HG03575 (cell line): ENCODE results near the gene MAP1LC3A.

ENCODE experiments used
- ATAC-seq: cut with Tn5 transposase; IDR thresholded peaks from one replicate; pipeline ENCODE4 v1.9.1; 2021; ENCODE audit not compliant: unreplicated experiment, insufficient number of reproducible peaks, low FRiP score; ENCODE audit errors: extremely low read depth

Gene MAP1LC3A

DNA sequence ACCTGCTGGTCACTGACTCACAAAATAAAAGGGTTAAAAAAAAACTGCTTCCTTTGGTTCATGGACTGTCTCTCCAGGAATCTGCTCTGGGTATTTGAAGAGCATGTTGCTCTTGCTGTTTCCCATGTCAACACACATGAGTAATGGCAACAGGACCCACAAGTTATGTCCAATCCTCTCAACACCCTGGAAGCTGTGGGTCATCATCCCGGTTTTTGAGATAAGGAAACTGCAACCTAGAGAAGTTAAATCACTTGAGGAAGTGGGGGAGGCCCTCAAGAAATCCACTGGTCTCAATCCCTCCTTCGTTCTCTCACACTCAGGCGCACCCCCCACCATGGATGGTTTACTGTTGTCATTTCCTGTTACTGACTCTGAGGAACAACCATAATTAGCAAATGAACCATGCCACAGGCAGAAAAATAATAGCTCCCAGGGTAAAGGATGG lies 12.4 kb downstream of the MAP1LC3A start:
- no peak for ATAC-seq

DNA sequence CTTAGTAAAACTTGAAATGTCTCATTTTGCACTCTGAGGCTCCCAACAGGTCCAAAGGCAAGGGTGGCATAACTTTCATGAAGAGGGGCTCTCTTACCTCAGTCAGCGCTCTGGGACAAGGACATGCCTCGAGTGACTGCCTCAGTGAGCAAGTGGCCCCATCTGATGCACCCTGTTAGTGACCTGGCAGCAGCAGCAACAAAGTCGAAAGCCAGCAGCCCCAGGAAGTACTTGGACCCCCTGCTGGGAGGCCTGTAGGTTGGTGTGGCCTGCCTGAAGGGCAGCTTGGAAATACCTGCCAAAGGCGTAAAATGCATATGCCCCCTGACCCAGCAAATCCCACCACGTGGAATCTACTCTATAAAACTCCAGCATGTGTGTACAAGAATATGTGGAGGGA lies 13.2 kb downstream of the MAP1LC3A start:
- no peak for ATAC-seq

DNA sequence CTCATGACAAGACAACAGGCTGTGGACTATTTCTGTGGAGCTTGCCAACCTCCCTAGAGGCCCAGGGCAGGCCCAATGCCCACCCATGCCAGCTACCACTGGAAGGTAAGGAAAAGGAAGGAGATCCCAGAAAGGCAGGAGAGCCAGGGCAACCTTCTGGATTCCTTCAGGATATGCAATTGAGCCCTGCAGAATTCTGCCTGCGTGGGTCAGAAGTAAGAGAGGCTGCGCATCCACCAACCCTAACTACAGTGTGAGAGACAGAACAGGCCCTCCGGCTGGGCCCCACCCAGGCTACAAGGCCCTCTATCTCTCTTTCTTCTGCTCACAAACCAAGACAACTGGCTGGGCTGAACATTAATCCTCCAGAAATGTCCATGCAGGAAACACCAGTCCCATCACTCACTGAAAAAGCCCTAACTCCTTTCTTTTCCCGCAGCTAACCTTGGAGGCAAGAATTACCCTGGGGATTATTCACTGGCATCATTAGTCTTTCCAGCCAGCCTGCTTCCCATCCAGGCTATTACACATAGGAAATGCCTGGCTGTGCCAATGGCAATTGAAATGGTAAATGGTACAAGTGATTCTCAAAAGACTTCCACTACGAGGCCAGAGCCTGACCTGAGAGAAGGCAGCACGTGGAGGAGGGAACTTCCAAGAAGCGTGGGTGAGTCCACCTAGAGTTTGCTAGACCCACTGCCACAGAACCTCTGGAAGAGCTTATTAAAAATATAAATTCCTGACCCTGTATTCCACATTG lies 15.2 kb downstream of the MAP1LC3A start:
- ATAC-seq: no peak

DNA sequence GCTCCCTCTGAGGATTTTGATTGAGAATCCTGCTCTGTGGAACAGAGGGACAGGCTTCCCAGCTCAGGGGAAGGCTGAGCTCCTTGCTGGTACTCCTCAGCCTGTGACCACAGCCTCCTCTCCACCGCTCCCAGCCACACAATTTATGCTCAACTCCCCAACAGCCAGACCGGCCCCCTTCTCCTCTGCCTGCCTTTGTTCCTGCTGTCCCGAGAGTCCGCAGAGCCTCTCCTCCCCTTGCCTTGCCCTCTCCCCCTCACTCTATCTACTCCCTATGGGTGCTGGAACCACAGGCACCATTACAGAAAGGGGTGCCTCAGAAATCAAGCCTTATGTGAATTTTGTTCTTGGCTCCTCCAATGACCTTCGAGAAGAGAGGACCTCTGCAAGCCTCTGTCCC lies 15.9 kb downstream of the MAP1LC3A start:
- no peak for ATAC-seq

DNA sequence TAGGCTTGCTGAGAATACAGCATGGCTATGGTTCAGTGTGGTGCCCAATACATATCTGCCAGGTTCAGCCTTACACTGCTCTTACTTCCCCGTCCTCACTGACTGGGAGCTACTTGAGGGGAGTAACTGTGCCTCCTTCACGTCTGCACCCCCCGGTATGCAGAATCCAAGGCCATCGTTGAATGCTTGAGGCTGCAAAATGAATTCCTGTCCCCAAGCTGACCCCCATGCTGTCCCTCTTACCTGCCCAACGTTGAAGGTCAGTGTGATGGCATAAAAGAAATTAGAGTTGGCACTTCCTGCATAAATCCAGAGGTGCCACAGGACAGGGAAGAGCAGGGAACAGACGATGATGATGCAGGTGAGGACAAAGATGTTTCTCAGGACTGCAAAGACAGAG lies 16.3 kb downstream of the MAP1LC3A start:
- no peak for ATAC-seq

DNA sequence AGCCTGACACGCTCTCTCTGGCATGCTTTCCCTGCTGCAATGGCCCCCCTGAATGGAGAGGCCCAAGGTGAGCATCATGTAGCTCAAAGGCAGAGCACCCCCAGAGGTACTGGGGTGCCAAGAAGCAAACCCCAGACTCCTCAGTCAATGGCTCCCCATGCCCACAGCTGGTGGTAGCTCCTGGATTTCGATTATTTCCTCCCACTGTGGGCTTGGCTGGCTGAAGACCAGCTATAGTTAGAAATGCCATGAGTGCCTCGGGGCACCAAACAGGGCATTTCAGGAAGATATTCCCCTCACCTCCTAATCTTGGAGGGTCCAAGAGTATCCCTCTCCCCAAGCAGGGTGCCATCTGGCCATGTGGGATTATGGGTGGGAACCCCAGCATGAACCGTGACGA lies 16.8 kb downstream of the MAP1LC3A start:
- ATAC-seq: no peak

DNA sequence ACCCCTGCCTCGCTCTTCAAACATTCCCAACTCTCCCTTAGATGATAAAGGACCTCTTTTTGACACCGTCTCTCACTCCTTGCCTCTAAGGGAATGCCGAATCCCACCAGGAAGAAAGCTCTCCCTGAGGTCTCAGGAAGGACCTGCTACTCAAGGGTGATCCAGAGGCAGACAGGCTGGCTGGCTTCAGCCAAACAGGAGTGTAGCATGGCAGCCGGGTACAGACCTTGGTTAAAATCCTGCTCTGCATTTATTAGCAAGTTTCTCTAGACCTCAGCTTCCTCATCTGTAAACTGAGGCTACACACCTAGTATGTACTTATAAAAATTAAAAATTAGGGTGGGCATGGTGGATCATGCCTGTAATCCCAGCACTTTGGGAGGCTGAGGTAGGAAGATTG lies 17.2 kb downstream of the MAP1LC3A start:
- no peak for ATAC-seq

DNA sequence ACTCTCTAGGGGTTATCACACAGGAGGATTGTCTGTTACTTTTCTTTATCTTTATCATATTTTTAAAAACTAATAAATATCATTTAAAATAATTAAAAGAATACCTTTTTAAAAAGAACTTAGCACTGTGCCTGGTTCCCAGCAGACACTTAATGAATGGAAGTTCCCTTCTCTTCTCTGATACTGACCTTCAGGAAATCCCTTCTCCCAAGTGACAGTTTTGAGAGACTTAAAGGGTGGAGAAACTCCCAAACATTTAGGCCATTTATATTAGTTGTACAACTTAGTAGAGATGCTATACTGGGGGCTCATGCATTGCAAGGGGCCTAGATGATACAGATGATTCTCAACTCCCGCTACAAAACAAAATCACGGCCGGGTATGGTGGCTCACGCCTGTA lies 18.5 kb downstream of the MAP1LC3A start:
- no peak for ATAC-seq

DNA sequence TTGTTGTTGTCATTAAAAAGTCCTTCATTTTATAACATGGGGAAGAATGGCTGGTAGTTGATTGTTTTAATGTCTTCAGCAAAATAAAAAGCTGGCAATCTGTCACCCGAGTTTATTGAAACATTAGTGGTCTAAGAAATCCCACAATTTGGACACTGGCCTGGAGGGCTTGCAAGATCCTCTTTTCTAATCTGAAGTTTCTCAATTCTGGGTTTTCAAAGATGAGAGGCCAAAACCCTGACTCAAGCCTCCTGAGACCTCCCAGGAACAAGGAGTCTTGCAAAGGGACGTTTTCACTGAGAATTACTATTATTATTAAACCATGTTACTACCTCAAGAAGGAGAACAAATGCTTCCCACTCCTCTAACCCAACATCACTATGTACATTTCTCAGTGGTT lies 19.5 kb downstream of the MAP1LC3A start:
- no peak for ATAC-seq

DNA sequence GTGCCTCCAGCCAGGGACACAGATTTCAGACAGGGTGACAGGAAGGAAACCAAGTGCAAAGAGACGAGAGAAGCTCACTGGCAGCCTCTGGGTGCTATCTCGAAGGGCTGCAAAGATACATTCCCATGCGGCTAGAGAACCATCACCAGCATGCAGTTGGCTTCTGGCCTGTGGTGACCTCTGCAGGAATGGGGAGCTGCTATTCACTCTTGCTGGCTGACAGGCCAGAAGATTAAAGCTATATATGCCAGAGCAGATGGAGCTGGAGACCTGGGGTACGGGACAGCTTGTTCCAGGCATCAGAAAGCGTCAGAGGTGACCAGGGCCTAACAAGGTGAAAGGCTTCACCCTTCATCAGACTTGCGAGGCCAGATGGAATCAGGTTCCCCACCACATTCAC lies 20.0 kb downstream of the MAP1LC3A start:
- no peak for ATAC-seq

DNA sequence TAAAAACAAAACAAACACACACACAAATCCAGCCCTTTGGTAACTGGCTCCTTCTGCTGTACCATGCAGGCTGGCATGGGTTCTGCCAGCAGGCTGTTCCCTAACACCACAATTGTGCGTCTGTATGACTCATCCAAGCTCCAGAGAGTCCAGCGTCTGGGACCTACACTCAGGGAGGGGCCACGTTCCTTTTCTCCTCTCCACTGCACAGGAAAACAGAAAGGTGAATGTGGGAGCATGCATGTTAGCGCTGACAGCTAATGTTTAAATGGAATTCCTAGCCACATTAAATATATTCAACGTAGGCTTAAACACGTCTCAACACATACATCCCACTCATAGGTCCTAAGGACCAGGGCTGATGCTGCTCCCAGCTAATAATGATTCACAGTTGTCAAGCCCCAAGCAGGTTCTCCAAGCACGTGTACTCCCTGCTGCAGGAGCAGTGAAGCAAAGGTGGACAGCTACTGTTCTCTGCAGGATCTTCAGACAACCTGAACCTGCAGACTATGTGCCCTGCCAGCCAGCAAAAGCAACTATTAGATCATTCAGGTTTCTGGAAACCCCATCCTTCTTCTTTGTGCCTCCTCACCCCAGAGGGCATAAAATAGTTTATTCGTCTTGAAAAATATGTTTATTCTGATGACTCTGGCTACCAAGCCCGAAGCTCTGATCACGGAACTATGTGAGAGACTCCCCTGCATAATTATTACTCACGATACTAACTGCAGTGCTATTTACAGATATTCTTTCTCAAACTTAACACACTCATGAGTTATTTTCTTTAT lies 20.9 kb downstream of the MAP1LC3A start:
- no peak for ATAC-seq

DNA sequence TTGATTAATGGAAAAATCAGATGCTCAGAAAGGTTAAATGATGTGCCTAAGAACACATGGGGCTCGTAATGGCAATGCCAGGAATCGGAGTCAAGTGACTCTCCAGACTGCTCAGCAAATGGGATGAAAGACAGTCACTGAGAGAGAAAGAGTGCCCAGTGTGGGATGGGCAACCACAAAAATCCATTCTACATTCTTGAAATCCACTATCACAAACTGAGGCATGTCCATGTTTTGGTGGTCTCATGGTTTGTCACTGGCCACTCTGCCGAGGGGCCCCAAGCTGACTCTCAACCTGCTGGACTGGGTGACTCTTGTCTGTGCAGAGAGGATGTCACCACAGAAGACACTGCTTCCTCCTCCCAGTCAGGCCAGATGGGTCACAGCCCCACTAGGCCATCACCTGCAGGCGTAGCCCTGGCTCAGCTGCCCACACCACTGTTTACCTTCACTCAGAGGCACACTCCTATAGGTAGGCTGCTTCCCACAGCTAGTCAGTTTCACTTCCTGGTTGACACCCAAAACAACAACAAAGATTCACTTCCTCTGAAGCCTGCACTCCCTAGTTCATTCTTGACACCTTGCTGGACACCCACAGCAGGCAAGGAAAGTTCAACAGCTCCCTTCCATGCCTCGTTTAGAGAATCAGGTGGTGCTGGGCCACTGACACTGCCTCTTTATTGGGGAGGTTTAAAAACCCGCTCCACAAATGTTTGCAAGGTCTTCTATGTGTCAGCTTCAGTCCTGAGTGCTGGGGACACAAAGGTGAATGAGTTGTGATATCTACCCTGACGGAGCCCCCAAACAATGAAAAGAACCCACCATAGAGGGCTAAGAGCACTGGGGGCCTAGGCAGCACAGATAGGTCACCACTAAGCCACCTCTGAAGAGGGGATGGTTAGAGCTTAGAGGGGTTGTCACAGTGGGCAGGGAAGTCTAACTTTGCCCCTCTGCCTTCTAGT lies 21.7 kb downstream of the MAP1LC3A start:
- no peak for ATAC-seq

DNA sequence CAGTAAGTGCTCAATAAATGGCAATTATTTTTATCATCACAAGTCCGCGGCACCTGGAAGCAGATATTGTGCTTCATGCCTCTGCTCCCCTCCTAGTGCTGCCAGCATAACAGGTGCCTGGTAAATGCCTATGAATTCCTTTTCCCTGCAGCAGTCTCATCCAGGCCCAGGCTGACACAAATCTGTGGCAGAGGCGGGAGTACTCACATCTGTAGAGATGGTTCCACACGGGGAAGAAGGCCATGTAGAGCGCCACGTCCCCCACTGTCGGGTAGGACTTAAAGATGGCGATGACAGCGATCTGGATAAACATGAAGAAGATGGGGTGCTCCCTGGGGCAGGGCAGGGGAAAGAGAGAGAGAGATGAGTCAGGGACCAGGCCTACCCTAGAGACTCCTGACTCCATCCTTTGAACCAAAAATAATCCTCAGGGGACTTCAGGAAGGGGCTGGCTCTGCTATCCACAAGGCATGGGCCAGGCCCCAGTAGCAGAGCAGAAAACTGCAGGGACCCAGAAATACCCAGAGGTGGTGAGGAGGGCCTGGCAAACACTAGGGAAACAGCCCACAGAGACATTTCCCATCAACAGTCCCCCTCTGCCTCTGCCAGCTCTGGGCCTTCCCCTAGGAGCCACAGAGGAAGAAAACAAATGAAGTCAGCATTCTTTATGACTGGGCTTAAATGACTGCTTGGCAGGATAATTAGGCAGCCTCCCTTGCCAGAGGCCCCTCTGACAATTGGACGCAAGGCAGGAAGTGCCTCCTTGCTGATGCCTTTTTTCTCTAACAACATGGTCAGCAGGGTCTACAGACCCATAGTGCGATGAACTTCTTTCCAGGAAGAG lies 23.0 kb downstream of the MAP1LC3A start:
- no peak for ATAC-seq

DNA sequence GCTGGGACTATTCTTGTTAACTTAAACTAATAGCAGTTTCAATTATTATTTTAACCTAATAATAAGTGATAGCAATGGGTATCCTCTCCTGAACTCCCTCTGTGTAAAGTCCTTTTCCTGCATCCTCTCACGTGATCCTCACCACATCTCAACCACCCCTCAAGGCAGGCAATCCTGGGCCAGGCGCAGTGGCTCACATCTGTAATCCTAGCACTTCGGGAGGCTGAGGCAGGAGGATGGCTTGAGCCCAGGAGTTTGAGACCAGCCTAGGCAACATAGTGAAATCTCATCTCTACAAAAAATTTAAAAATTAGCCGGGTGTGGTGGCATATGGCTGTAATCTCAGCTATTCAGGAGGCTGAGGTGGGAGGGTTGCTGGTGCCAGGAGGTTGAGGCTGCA lies 23.7 kb downstream of the MAP1LC3A start:
- no peak for ATAC-seq

DNA sequence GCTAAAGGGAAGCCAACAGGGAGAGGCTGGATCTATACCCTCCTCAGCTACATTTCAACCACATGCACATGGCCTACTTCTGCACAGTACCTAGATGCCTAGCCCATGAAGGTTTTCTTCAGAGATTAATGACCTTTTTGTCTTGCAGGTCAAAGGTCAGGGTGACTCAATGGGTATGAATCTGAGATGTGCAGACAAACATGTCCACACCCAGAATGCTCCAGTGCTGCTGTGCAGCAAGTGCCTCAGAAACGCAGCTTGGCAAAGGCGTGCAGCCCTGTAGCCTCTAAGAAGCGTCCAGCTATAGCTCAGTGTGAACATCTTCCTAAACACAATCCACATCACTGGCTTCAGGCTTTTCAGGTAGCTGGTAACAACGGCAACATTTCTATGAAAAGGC lies 24.4 kb downstream of the MAP1LC3A start:
- ATAC-seq: no peak

DNA sequence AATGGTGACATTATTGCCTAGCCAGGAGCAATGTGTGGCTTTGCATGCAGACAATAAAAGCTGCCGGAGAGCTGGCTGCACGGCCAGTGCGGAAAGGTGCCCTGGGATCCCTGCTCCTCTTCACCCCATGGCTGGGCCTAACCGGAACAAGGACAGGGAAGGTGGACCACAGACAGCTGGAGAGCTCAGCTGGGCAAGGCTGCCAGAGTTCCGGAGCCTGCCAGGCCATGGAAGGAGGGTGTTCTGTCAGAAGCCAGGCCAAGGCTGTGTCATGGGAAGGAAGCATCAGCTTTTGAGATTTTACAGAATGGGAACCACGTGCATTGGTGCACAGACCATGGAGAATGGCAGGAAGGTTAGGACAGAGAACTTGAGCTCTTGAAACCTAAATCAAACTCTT lies 25.0 kb downstream of the MAP1LC3A start:
- no peak for ATAC-seq

DNA sequence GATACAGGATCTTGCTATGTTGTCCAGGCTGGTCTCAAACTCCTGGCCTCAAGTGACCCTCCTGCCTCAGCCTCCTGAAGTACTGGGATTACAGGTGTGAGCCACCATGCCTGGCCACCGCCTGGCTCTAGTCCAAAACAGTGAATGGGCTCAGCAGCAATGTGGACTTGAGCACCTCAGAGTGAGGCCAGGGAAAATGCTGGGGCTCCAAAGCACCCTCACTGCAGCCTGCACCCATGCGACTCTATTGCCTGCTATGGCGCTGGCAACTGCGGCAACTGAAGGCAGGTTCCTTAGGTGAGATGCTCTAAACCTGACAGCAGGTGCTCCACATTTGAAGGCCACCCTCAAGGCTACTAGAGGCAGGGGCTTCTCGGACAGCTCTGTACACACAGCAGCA lies 26.5 kb downstream of the MAP1LC3A start:
- ATAC-seq: no peak

DNA sequence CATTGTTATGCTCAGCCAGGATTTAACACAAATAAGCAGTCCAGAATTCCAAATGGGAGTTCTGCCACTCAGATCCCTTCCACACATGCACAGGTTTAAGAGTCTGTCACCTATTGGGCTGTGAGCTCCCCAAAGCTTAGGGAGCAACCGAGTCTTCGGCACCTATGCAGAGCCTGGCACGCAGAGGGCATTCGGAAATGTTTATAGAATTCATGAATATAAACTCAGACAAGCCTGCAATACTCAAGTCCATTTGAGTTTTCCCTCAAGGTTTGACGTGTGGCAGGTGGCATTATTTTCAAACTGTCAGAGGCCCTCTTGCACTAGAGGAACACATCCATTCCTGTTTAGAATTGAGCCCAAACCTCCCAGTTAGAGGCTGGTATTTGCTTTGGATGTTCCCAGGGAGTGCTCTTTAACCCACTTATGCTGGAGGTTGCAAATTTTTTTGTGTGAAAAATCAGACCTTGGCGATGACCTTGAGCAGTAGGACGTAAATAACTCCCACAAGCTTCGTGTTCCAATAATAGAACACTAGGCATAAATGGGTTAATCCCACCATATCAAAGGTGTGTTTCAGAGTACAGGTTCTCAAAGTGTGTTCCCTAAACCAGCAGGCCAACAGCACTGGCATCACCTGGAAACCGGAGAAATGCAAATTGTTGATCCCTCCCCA lies 28.1 kb downstream of the MAP1LC3A start:
- ATAC-seq: no peak
